BLaER1 treated with 17β-estradiol and CSF1 and Interleukin-3, amounts not matched to agents 10 nM and 100 nM (cell line): ENCODE data around the gene FAM117A.

Experiments
- H3K27ac ChIP-seq, 11 experiments: shearing (Covaris generic); formaldehyde crosslinking; 2 replicates each; pipeline ENCODE4 v1.8.1; 2022
- H3K27me3 ChIP-seq, 11 experiments: shearing (Covaris generic); formaldehyde crosslinking; 2 replicates each; pipeline ENCODE4 v1.8.1; 2022
- H3K36me3 ChIP-seq, 11 experiments: shearing (Covaris generic); formaldehyde crosslinking; 2 replicates each; pipeline ENCODE4 v1.8.1; 2022
- H3K4me1 ChIP-seq, 10 experiments: shearing (Covaris generic); formaldehyde crosslinking; 2 replicates each; pipeline ENCODE4 v1.8.1; 2022
- H3K4me2 ChIP-seq, 11 experiments: shearing (Covaris generic); formaldehyde crosslinking; 2 replicates each; pipeline ENCODE4 v1.8.1; 2022
- H3K4me3 ChIP-seq, 10 experiments: shearing (Covaris generic); formaldehyde crosslinking; 2 replicates each; pipeline ENCODE4 v1.8.1; 2022
- H3K9ac ChIP-seq, 11 experiments: shearing (Covaris generic); formaldehyde crosslinking; 2 replicates each; pipeline ENCODE4 v1.8.1; 2022
- H3K9me3 ChIP-seq, 11 experiments: shearing (Covaris generic); formaldehyde crosslinking; replicated peaks in 1 of 11; 2 replicates each; pipeline ENCODE4 v1.8.1; 2022
- H4K20me1 ChIP-seq, 11 experiments: shearing (Covaris generic); formaldehyde crosslinking; 2 replicates each; pipeline ENCODE4 v1.8.1; 2022
- Cebpa-rat ChIP-seq, 11 experiments: shearing (Covaris generic); IDR thresholded peaks; 2 replicates each; pipeline ENCODE4 v1.8.1; 2022

The FAM117A gene

DNA sequence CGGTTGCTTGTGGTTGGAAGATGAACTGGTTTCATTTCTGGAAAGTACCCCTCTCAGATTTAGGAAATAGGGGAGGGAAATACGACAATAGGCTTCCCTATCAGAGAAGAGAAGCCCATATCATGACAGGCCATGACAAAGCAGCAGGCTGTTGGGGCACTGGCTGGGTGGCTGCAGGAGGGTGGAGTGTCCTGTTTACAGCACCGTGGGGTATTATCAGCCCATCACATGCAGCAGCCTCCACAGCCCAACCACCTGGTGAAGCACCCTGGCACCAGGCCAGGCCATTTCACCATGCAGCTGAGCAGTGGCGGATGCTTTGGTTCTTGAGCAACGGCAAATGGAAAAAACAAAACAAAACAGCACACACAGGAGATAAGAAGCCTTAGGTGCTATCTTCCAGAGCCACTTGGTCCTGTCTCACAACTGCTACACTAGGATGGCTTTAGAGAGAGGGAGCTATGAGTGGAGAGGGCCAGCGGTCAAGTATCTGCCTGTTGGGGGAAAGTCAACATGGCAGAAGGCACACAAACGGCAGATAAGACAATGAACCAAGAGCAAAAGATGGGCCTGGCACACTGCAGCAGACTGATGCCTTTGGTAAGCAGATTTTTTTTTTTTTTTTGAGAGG, 24.2 kb downstream of the FAM117A start:
- Histone ChIP-seq H3K4me1 (peaks cover 80 to 95% (median 91%) of the 10 kb centered on the region in 10 experiments), H3K36me3 (peaks cover 0 to 56% (median 32%) of the 10 kb centered on the region in 11 experiments; a peak in 16 of 22 replicates), H3K9me3 (peaks cover 0 to 4% (median 0%) of the 10 kb centered on the region in 11 experiments; a peak in 1 of 22 replicates), H3K27ac (peak overlapping the region; percentile 66 to 100 (median 96); a peak in 21 of 22 replicates), H4K20me1 (no peaks in the 10 kb centered on the region), H3K4me3 (peak overlapping the region; percentile 38 to 71 (median 58)), H3K9ac (peak overlapping the region; percentile 63 to 94 (median 88); a peak in 21 of 22 replicates), H3K4me2 (peak overlapping the region; percentile 85 to 97 (median 94)), H3K27me3 (no peaks in the 10 kb centered on the region)
- peak in 10 of 11 experiments; percentile 4 to 97 (median 92); a peak in 16 of 22 replicates for TF ChIP-seq Cebpa-rat (IDR thresholded peaks at IDR 0.05)

DNA sequence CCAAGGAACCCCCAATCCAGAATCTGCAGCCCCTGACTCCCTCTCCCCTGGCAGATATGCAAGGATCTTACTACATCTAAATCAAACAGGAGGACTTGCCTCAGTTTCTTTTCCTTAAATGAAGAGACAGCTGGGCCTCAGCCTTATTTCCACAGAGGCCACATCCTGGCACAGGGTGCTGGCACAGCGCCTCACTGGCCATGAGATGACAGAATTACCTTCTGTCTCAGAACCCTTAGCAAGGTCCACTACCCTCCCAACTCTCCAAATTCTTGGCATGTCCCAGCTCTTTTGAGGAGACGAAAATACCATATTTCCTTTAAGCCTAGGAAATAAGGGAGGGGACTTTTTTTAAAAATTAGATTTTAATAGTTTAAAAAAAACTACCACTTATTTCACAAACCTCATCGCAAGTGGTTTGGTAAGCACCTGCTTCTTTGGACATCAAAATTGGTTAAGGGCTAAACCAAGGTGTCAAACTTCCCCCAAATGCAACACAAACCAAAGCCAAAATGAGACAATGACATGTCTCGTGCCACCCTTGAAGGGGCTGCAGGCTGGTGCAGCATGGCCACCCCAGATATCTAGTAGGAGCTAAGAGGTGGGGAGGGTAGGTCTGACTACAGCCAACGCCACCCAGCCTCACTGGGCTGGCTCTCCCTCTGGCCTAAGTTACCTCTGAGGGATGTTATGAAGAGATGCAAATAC, 25.3 kb downstream of the FAM117A start:
- Histone ChIP-seq H3K36me3 (peaks cover 0 to 56% (median 35%) of the 10 kb centered on the region in 11 experiments; a peak in 16 of 22 replicates), H3K4me3 (peak overlapping the region; percentile 38 to 71 (median 58); a peak in 14 of 20 replicates), H3K27me3 (no peaks in the 10 kb centered on the region), H3K4me2 (peak overlapping the region; percentile 85 to 97 (median 94)), H3K9ac (peak overlapping the region; percentile 47 to 94 (median 88); a peak in 20 of 22 replicates), H4K20me1 (no peaks in the 10 kb centered on the region), H3K27ac (peak overlapping the region; percentile 66 to 100 (median 96); a peak in 21 of 22 replicates), H3K4me1 (peaks cover 69 to 94% (median 86%) of the 10 kb centered on the region in 10 experiments), H3K9me3 (peaks cover 0 to 4% (median 0%) of the 10 kb centered on the region in 11 experiments; a peak in 1 of 22 replicates)
- TF ChIP-seq Cebpa-rat (IDR thresholded peaks at IDR 0.05): no peak

DNA sequence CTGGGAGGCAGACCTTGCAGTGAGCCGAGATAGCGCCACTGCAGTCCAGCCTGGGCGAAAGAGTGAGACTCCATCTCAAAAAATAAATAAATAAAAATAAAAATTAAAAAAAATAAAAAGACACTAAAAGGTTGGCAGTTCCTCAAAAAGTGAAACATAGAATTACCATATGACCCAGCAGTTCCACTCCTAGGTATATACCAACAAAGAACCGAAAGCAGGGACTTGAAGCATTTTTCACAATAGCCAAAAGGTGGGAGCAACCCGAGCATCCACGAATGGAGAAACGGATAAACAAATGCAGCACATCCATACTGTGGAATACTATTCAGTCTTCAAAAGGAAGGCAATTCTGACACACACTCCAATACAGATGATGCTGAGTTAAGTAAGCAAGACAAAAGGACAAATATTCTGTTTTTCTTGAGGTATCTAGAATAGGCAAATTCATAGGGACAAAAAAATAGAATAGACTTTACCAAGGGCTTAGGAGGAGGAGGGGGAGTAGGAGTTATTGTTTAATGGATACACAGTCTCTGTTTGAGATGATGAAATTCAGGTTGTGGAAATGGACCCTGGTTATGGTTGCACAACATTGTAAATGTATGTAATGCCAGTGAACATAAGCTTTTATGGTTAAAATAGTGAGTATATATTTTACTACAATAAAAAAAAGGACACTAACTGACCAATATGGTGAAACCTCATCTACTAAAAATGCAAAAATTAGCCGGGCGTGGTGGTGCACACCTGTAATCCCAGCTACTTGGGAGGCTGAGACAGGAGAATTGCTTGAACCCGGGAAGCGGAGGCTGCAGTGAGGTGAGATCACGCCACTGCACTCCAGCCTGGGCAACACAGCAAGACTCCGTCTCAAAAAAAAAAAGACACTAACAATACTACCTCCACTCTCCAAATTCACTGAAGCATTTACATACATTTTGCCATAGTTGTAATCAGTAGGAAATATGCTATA, 29.1 kb downstream of the FAM117A start:
- Histone ChIP-seq H3K27ac (peak overlapping the region in 8 of 11 experiments; percentile 5 to 100 (median 44); a peak in 9 of 22 replicates), H3K4me3 (no peak overlapping the region), H4K20me1 (peaks cover 0 to 20% (median 6%) of the 10 kb centered on the region in 11 experiments; a peak in 8 of 22 replicates), H3K27me3 (no peaks in the 10 kb centered on the region), H3K4me1 (peaks cover 40 to 95% (median 82%) of the 10 kb centered on the region in 10 experiments), H3K36me3 (peaks cover 0 to 88% (median 70%) of the 10 kb centered on the region in 11 experiments; a peak in 20 of 22 replicates), H3K9me3 (peaks cover 0 to 4% (median 0%) of the 10 kb centered on the region in 11 experiments; a peak in 1 of 22 replicates), H3K4me2 (peak overlapping the region in 5 of 11 experiments; percentile 1 to 66 (median 53); a peak in 7 of 22 replicates), H3K9ac (no peak overlapping the region; a peak in 1 of 22 replicates)
- TF ChIP-seq Cebpa-rat (IDR thresholded peaks at IDR 0.05): no peak

DNA sequence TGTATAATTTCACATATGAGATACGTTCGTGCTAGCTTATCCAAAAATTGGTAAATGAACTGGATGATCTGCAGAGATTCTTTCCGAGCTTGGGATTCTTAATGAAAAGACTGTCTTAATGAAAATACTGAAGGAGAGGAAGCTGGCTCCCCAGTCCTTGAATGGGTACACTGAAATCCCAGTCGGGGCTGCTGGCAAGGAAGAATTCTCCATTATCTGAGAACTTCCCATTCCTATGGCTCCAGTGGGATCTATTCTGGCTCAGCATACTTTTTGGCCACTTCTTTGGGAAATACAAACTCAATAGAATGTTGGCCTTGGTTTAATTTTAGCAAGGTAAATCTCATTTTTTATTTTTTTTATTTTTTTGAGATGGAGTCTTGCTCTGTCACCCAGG, 32.5 kb downstream of the FAM117A start:
- H3K27ac ChIP-seq: peak overlapping the region in 3 of 11 experiments; percentile 14 to 28 (median 15); a peak in 1 of 22 replicates
- peaks cover 0 to 100% (median 89%) of the 10 kb centered on the region in 11 experiments; a peak in 20 of 22 replicates for H3K36me3 ChIP-seq
- no peaks in the 10 kb centered on the region for H3K27me3 ChIP-seq
- H3K4me2 ChIP-seq: peak overlapping the region in 6 of 11 experiments; percentile 42 to 69 (median 62); a peak in 9 of 22 replicates
- no peak overlapping the region for H3K9ac ChIP-seq
- H3K9me3 ChIP-seq: peaks cover 0 to 14% (median 8%) of the 10 kb centered on the region in 11 experiments; a peak in 12 of 22 replicates
- no peak overlapping the region for H3K4me3 ChIP-seq
- peaks cover 35 to 93% (median 76%) of the 10 kb centered on the region in 10 experiments for H3K4me1 ChIP-seq
- TF ChIP-seq Cebpa-rat (IDR thresholded peaks at IDR 0.05): no peak
- peaks cover 0 to 46% (median 21%) of the 10 kb centered on the region in 11 experiments; a peak in 12 of 22 replicates for H4K20me1 ChIP-seq

DNA sequence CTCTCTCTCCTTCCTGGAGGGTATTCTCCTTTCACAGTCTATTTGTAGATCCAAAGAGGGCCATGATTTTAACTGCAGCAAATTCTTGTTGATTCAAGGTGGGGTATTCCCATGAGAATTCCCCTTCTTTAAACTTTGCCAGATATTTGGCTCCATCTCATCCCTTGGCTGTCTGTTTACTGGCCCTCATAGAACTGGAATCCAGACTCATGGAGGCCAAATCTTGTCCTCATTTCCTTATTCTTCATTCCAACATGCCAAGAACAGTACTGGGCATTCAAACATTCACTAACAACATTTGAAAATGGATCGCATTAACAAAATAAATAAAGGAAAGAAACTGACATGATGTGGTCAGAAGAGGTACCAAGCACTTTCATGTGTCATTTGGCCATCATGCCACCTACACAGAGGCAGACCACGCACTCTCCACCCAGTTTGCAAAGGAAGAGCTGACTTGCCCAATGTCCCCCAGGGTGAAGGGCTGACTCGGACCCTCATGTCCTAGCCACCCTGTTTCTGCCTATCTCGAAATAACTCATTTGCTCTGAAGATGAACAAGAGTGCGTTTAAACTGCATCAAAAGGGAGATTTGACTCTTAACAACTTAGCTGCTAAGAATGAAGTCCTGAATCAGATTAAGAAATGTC, 33.0 kb downstream of the FAM117A start:
- Histone ChIP-seq H3K4me3 (no peak overlapping the region), H3K4me2 (peak overlapping the region in 9 of 11 experiments; percentile 10 to 69 (median 57); a peak in 14 of 22 replicates), H3K9me3 (peaks cover 0 to 19% (median 11%) of the 10 kb centered on the region in 11 experiments; a peak in 13 of 22 replicates), H3K27me3 (no peaks in the 10 kb centered on the region), H3K9ac (no peak overlapping the region), H3K4me1 (peaks cover 35 to 94% (median 74%) of the 10 kb centered on the region in 10 experiments), H4K20me1 (peaks cover 0 to 46% (median 21%) of the 10 kb centered on the region in 11 experiments; a peak in 12 of 22 replicates), H3K36me3 (peaks cover 0 to 100% (median 91%) of the 10 kb centered on the region in 11 experiments; a peak in 20 of 22 replicates), H3K27ac (peak overlapping the region in 6 of 11 experiments; percentile 8 to 44 (median 26); a peak in 10 of 22 replicates)
- no peak for TF ChIP-seq Cebpa-rat (IDR thresholded peaks at IDR 0.05)

DNA sequence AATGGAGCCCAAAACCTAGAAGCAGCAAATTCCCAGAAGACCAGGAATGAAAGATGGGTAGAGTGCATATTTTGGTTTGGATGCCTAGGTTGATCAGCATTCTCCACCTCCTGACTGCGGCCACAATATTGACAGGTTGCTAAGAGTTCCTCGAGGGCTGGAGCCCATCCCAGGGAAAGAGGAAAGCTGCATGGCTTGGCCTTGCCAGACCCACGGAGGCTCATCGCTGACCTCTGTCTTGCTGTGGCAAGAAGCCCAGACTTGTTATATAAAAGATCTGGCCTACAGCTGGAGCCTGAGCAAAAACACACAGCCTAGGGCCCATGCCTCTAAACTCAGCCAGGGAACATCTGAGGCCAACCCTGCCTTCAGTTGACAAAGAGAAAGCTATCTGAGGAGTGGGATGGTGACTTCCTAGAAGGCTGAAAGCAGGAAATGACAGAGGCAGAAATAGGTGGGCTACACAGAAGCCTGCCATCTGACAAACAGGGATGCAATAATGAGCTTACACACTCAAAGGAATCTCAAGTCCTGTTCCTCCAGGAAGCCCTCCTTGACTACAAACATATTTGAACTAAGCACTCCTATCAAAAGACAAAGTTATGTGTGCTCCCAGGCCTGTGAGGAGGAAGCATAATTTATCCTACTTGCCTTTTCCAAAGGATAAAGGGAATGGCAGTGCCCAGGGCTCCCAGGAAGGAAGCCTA, 33.7 kb downstream of the FAM117A start:
- Histone ChIP-seq H3K4me3 (no peak overlapping the region; a peak in 1 of 20 replicates), H3K4me1 (peaks cover 35 to 100% (median 79%) of the 10 kb centered on the region in 10 experiments), H3K27me3 (no peaks in the 10 kb centered on the region), H3K9me3 (peaks cover 0 to 24% (median 13%) of the 10 kb centered on the region in 11 experiments; a peak in 14 of 22 replicates), H3K27ac (peak overlapping the region in 8 of 11 experiments; percentile 8 to 44 (median 24); a peak in 13 of 22 replicates), H3K4me2 (peak overlapping the region; percentile 9 to 69 (median 52); a peak in 15 of 22 replicates), H4K20me1 (peaks cover 0 to 48% (median 25%) of the 10 kb centered on the region in 11 experiments; a peak in 12 of 22 replicates), H3K9ac (0 out of 22 replicates have a peak overlapping the region, but pooled peaks of 1 of the 11 experiments have one; percentile 5), H3K36me3 (peaks cover 7 to 100% (median 94%) of the 10 kb centered on the region in 11 experiments; a peak in 21 of 22 replicates)
- no peak for TF ChIP-seq Cebpa-rat (IDR thresholded peaks at IDR 0.05)
